ENCODE results near the gene RGP1. TPM values are rescaled to one million over a fixed set of nuclear protein-coding genes. Genes with fewer than 3 reads are reported as not detected.

RGP1 gene
- total and polyA plus RNA-seq, 9 of the 15 experiments (the other 6 are each of a cell fraction or from before 2014, with no cell fraction given): 0.42 to 13.8 (median 6.7) TPM

DNA sequence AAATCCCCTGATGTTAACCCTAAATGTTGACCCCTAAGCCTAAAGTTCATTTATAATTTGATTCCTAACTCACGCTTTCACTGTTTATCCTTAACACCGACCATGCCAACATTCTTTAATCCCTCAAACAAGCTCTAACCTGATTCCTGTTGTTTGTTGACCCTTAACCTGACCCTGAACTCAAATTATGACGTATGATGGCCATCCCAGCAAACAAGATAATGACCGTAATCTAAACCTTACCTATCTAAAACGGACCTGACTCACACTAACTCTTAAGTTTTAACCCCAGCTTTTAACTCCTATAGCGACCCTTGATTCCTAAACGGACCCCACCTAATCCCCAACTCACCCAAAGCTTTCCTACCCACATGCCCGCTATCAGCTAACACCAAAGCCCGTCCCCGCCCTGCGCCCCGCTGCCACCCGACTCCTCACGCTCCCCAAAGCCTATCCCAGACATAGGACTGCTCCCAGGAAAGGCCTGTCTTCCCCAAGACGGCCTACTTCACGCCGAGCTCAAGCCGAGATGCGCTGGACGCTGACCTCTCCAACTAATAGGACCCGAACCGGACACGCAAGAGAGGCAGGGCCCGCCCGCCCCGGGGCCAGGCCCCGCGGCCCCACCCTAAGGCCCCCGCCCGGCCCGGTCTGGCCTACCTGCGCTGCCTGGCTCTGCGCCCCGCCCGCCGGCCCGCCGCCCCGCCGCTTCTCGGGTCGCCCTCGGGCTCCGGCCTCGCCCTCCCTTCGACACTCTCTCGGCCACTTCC is 17.5 kb upstream of the RGP1 start (continued):
- TF ChIP-seq, protein P1, sequence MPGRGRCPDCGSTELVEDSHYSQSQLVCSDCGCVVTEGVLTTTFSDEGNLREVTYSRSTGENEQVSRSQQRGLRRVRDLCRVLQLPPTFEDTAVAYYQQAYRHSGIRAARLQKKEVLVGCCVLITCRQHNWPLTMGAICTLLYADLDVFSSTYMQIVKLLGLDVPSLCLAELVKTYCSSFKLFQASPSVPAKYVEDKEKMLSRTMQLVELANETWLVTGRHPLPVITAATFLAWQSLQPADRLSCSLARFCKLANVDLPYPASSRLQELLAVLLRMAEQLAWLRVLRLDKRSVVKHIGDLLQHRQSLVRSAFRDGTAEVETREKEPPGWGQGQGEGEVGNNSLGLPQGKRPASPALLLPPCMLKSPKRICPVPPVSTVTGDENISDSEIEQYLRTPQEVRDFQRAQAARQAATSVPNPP (IDR thresholded peaks at IDR 0.05; ENCODE audit: borderline replicate concordance, insufficient read depth, insufficient read length): no peak
- TF ChIP-seq SOX6 (IDR thresholded peaks at IDR 0.05) (no peak), ZFP1 (CRISPR knock-in tag; IDR thresholded peaks at IDR 0.05) (no peak), POLR2A (conservative IDR thresholded peaks at IDR 0.05) (0 out of 2 replicates have a peak, but pooled peaks have one; percentile 68), ZNF707 (CRISPR knock-in tag; conservative IDR thresholded peaks at IDR 0.05) (no peak), RFX7 (CRISPR knock-in tag; IDR thresholded peaks at IDR 0.05) (no peak), HNRNPUL1 (IDR thresholded peaks at IDR 0.05; ENCODE audit: low read length) (no peak), KLF10 (CRISPR knock-in tag; IDR thresholded peaks at IDR 0.05) (no peak), SAP30 (IDR thresholded peaks at IDR 0.05; ENCODE audit: borderline replicate concordance, insufficient read depth, low read depth, low read length, poor library complexity, severe bottlenecking) (no peak), KDM2B (CRISPR knock-in tag; IDR thresholded peaks at IDR 0.05) (no peak), PHF20 (IDR thresholded peaks at IDR 0.05; ENCODE audit: partially characterized antibody) (no peak), EP300 (IDR thresholded peaks at IDR 0.05; ENCODE audit: low read length) (peak; percentile 70), SREBF2 (CRISPR knock-in tag; IDR thresholded peaks at IDR 0.05) (no peak), HMG20A (CRISPR knock-in tag; conservative IDR thresholded peaks at IDR 0.05) (no peak), GATA2 (CRISPR knock-in tag; IDR thresholded peaks at IDR 0.05) (no peak), ILF3 (IDR thresholded peaks at IDR 0.05; ENCODE audit: borderline replicate concordance) (no peak), THRA (IDR thresholded peaks at IDR 0.05) (no peak), SMARCA5 (IDR thresholded peaks at IDR 0.05) (peak; percentile 38; the same call in 1 of the 2 replicates), VEZF1 (CRISPR knock-in tag; IDR thresholded peaks at IDR 0.05) (no peak), SAFB (IDR thresholded peaks at IDR 0.05; ENCODE audit: borderline replicate concordance, low read depth, low read length) (no peak), ZNF146 (CRISPR knock-in tag; IDR thresholded peaks at IDR 0.05; ENCODE audit: unreplicated experiment) (no peak), ARID1B (IDR thresholded peaks at IDR 0.05) (peak; percentile 80), HDAC2 (IDR thresholded peaks at IDR 0.05) (peak; percentile 19; the same call in 1 of the 2 replicates), FOXJ3 (CRISPR knock-in tag; IDR thresholded peaks at IDR 0.05) (no peak), ZNF134 (CRISPR knock-in tag; conservative IDR thresholded peaks at IDR 0.05) (no peak)
- TF ChIP-seq, protein P2, sequence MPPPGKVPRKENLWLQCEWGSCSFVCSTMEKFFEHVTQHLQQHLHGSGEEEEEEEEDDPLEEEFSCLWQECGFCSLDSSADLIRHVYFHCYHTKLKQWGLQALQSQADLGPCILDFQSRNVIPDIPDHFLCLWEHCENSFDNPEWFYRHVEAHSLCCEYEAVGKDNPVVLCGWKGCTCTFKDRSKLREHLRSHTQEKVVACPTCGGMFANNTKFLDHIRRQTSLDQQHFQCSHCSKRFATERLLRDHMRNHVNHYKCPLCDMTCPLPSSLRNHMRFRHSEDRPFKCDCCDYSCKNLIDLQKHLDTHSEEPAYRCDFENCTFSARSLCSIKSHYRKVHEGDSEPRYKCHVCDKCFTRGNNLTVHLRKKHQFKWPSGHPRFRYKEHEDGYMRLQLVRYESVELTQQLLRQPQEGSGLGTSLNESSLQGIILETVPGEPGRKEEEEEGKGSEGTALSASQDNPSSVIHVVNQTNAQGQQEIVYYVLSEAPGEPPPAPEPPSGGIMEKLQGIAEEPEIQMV (tag; conservative IDR thresholded peaks at IDR 0.05; ENCODE audit: low read depth): no peak
